Ishikawa (cell line): Measurements from ENCODE around the gene BRCA1.

Experiments used
- CEBPB ChIP-seq: IDR thresholded peaks from 2 replicates; pipeline ENCODE4 v1.6.1; 2012
- CREB1 ChIP-seq: IDR thresholded peaks from 2 replicates; pipeline ENCODE4 v1.6.1; 2012; ENCODE audit warnings: low read depth
- EGR1 ChIP-seq: IDR thresholded peaks from 2 replicates; pipeline ENCODE4 v1.6.1; 2012
- EP300 ChIP-seq: IDR thresholded peaks from 2 replicates; pipeline ENCODE4 v1.6.1; 2012; ENCODE audit warnings: borderline replicate concordance
- FOXM1 ChIP-seq: IDR thresholded peaks from 2 replicates; pipeline ENCODE4 v1.6.1; 2012; ENCODE audit warnings: low read depth, borderline replicate concordance
- MAX ChIP-seq: IDR thresholded peaks from 2 replicates; pipeline ENCODE4 v1.6.1; 2012
- NFIC ChIP-seq: IDR thresholded peaks from 2 replicates; pipeline ENCODE4 v1.6.1; 2012
- RAD21 ChIP-seq: IDR thresholded peaks from 2 replicates; pipeline ENCODE4 v1.6.1; 2012; ENCODE audit warnings: low read depth
- TAF1 ChIP-seq: IDR thresholded peaks from 2 replicates; pipeline ENCODE4 v1.6.1; 2012; ENCODE audit warnings: low read depth, mild to moderate bottlenecking
- TCF12 ChIP-seq: IDR thresholded peaks from 2 replicates; pipeline ENCODE4 v1.6.1; 2012; ENCODE audit warnings: low read depth
- TEAD4 ChIP-seq: IDR thresholded peaks from 2 replicates; pipeline ENCODE4 v1.6.1; 2012
- YY1 ChIP-seq: IDR thresholded peaks from 2 replicates; pipeline ENCODE4 v1.6.1; 2012; ENCODE audit warnings: low read depth
- ZBTB7A ChIP-seq: IDR thresholded peaks from 2 replicates; pipeline ENCODE4 v1.6.1; 2012; ENCODE audit warnings: low read depth
- TF ChIP-seq, protein P1 (sequence below): IDR thresholded peaks from 2 replicates; pipeline ENCODE4 v1.6.1; 2012
- TF ChIP-seq, protein P2 (sequence below): IDR thresholded peaks from 2 replicates; pipeline ENCODE4 v1.6.1; 2012; ENCODE audit warnings: low read depth, mild to moderate bottlenecking

BRCA1 gene

DNA sequence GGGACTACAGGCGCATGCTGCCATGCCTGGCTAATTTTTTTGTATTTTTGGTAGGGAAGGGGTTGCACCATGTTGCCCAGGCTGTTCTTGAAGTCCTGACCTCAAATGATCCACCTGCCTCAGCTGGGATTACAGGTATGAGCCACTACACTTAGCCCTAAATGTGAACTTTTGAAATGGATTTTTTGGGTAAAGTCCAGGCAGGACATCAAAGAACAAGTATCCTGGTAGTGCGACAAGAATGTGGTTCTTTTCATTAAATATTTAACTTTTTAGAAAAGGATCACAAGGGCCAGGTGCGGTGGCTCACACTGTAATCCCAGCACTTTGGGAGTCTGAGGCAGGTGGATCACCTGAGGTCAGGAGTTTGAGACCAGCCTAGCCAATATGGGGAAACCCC, 30.5 kb upstream of the BRCA1 start:
- TF ChIP-seq MAX, result no peak
- TF ChIP-seq ZBTB7A, result no peak
- TF ChIP-seq TAF1, result no peak
- TF ChIP-seq TEAD4, result no peak
- no peak for TF ChIP-seq FOXM1
- no peak for TF ChIP-seq NFIC
- no peak for TF ChIP-seq RAD21
- no peak for TF ChIP-seq EGR1
- TF ChIP-seq, protein P1, sequence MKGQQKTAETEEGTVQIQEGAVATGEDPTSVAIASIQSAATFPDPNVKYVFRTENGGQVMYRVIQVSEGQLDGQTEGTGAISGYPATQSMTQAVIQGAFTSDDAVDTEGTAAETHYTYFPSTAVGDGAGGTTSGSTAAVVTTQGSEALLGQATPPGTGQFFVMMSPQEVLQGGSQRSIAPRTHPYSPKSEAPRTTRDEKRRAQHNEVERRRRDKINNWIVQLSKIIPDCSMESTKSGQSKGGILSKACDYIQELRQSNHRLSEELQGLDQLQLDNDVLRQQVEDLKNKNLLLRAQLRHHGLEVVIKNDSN, result no peak
- TF ChIP-seq CREB1, result no peak
- no peak for TF ChIP-seq EP300
- TF ChIP-seq YY1, result no peak
- no peak for TF ChIP-seq TCF12
- TF ChIP-seq, protein P2, sequence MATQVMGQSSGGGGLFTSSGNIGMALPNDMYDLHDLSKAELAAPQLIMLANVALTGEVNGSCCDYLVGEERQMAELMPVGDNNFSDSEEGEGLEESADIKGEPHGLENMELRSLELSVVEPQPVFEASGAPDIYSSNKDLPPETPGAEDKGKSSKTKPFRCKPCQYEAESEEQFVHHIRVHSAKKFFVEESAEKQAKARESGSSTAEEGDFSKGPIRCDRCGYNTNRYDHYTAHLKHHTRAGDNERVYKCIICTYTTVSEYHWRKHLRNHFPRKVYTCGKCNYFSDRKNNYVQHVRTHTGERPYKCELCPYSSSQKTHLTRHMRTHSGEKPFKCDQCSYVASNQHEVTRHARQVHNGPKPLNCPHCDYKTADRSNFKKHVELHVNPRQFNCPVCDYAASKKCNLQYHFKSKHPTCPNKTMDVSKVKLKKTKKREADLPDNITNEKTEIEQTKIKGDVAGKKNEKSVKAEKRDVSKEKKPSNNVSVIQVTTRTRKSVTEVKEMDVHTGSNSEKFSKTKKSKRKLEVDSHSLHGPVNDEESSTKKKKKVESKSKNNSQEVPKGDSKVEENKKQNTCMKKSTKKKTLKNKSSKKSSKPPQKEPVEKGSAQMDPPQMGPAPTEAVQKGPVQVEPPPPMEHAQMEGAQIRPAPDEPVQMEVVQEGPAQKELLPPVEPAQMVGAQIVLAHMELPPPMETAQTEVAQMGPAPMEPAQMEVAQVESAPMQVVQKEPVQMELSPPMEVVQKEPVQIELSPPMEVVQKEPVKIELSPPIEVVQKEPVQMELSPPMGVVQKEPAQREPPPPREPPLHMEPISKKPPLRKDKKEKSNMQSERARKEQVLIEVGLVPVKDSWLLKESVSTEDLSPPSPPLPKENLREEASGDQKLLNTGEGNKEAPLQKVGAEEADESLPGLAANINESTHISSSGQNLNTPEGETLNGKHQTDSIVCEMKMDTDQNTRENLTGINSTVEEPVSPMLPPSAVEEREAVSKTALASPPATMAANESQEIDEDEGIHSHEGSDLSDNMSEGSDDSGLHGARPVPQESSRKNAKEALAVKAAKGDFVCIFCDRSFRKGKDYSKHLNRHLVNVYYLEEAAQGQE, result no peak
- TF ChIP-seq CEBPB, result no peak

- no peak for TF ChIP-seq ZBTB7A
- no peak for TF ChIP-seq TCF12
- no peak for TF ChIP-seq FOXM1
- no peak for TF ChIP-seq NFIC
- no peak for TF ChIP-seq YY1
- TF ChIP-seq EGR1, result no peak
- TF ChIP-seq RAD21, result no peak
- TF ChIP-seq, protein P1, result no peak
Observed at GRCh38 chr17:43151880-43152456, 26.8 kb upstream of the BRCA1 start.

DNA sequence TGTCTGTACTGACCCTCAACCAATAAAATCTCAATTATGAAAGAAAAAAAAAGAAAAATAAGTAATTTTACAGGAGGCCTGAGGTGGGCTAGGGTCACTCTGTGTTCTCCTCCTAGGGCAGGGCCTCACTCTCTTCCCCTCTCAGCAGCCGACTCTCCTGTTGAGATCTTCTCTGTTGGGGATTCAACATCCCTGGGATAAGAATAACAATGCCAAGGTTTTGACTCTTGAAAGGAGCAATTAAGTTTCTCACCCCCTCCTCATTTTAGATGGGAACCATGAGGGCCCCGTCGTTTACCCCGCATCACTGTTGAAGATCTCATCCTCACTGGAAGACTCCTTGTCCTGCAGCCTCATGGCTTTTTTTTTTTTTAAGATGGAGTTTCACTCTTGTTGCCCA, 21.5 kb upstream of the BRCA1 start:
- TF ChIP-seq YY1, result no peak
- no peak for TF ChIP-seq NFIC
- TF ChIP-seq ZBTB7A, result no peak
- TF ChIP-seq TAF1, result no peak
- no peak for TF ChIP-seq MAX
- TF ChIP-seq FOXM1, result no peak
- TF ChIP-seq TEAD4, result no peak
- no peak for TF ChIP-seq CEBPB
- TF ChIP-seq CREB1, result no peak
- TF ChIP-seq TCF12, result no peak
- no peak for TF ChIP-seq EP300
- TF ChIP-seq RAD21, result no peak
- TF ChIP-seq, protein P1, result no peak
- no peak for TF ChIP-seq EGR1
- TF ChIP-seq, protein P2, result no peak

DNA sequence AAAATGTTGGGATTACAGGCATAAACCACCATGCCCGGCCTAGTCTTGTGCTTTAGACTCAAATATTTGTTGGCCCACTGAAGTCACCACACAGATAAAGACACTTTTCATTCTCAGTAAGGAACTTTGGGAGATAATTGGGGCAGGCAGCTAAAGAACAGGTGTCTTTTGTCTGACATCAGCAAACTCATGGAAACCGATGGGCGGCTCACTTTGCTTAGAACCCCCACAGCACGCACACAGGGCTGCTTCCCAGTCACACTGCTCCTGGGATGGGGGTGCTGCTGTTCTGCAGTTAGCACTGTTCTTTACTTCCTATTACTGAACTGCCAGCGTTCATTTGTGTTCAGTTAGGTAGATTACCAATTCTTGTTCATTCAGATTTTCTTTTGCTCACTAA, 18.0 kb upstream of the BRCA1 start:
- TF ChIP-seq, protein P2, result no peak
- no peak for TF ChIP-seq YY1
- no peak for TF ChIP-seq EGR1
- no peak for TF ChIP-seq EP300
- TF ChIP-seq CREB1, result no peak
- no peak for TF ChIP-seq TAF1
- no peak for TF ChIP-seq FOXM1
- no peak for TF ChIP-seq TEAD4
- TF ChIP-seq MAX, result no peak
- TF ChIP-seq, protein P1, result no peak
- no peak for TF ChIP-seq TCF12
- no peak for TF ChIP-seq CEBPB
- TF ChIP-seq ZBTB7A, result no peak
- TF ChIP-seq NFIC, result no peak
- no peak for TF ChIP-seq RAD21
